NCI-H446 (cell line): ENCODE data around the gene CLTCL1.

Source experiments
- DNase-seq, 2 experiments: peaks; one replicate each; lab custom pipeline; 2025; lab: John Stamatoyannopoulos, UW

Gene CLTCL1

GRCh38 chr22:19132153-19132552, 159.4 kb downstream of the CLTCL1 start:
- DNase-seq = no peak

GRCh38 chr22:19131685-19132015, 159.9 kb downstream of the CLTCL1 start:
- DNase-seq = no peak

- DNase-seq = no peak
These were observed 160.4 kb downstream of the CLTCL1 start, which contains the start of gene TSSK2 for GRCh38 chr22:19130959-19131684. Gene TSSK2 (plus strand): TSS chr22:19131308. CDS start chr22:19131400, 92 bp downstream.

- no peak for DNase-seq
These were observed 161.6 kb downstream of the CLTCL1 start for GRCh38 chr22:19129871-19130270.
